GM06990 (cell line): ENCODE measurements around the gene CNTNAP5.

Source experiments
- DNase-seq: peaks from one replicate; pipeline ENCODE4 v3.0.0-alpha.2; 2011; ENCODE audit not compliant: insufficient read length; ENCODE audit errors: extremely low read depth
- H3K27me3 ChIP-seq: replicated peaks from 2 replicates; pipeline ENCODE4 v1.6.0; 2011; ENCODE audit warnings: low read length; ENCODE audit not compliant: control insufficient read depth, insufficient read depth
- H3K36me3 ChIP-seq: 2 replicates; pipeline ENCODE4 v1.5.1; 2011; ENCODE audit warnings: low read length; ENCODE audit not compliant: control insufficient read depth, insufficient read depth
- H3K4me3 ChIP-seq: replicated peaks from 2 replicates; pipeline ENCODE4 v1.5.1; 2011; ENCODE audit warnings: low read depth, mild to moderate bottlenecking, control low read depth, low read length
- TF ChIP-seq, protein P1 (sequence below): IDR thresholded peaks from 2 replicates; pipeline ENCODE4 v1.5.1; 2011; ENCODE audit warnings: low read length, control low read depth, mild to moderate bottlenecking, inconsistent platforms; ENCODE audit not compliant: insufficient read depth, poor library complexity, severe bottlenecking

Gene CNTNAP5

DNA sequence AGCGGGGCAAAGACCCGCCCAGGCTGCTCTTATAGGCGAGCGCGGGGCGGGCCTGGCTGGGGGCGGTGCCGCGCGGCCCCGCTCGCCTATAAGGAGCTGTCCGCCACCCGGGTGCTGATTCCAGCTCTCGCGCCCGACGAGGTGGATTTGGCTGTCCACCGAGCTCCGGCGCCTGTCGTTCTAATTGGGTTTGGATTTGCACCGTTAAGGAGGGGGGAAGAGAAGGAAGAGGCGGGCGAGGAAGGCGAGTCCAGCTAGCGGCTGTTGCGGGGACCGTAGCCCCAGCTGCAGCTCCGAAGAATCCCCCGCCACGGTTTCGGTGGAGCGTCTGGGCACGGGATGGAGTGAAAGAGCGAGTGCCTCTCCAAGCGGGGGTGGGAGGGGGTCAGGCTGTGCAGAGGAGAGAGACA lies at the start of gene CNTNAP5:
Gene CNTNAP5, plus strand, starts transcription at position 117 of the 410 bp plus-strand sequence. CDS start 364 bp downstream, outside the sequence.
- DNase-seq, result peak; percentile 6
- H3K4me3 ChIP-seq, result no peak within 1 kb of the TSS
- TF ChIP-seq, protein P1, sequence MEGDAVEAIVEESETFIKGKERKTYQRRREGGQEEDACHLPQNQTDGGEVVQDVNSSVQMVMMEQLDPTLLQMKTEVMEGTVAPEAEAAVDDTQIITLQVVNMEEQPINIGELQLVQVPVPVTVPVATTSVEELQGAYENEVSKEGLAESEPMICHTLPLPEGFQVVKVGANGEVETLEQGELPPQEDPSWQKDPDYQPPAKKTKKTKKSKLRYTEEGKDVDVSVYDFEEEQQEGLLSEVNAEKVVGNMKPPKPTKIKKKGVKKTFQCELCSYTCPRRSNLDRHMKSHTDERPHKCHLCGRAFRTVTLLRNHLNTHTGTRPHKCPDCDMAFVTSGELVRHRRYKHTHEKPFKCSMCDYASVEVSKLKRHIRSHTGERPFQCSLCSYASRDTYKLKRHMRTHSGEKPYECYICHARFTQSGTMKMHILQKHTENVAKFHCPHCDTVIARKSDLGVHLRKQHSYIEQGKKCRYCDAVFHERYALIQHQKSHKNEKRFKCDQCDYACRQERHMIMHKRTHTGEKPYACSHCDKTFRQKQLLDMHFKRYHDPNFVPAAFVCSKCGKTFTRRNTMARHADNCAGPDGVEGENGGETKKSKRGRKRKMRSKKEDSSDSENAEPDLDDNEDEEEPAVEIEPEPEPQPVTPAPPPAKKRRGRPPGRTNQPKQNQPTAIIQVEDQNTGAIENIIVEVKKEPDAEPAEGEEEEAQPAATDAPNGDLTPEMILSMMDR, result no peak
- H3K36me3 ChIP-seq, result no peaks in the 10 kb centered on the region
- H3K27me3 ChIP-seq, result no peaks in the 10 kb centered on the region

GRCh38 chr2:123976054-123976648 lies 48.9 kb upstream of the CNTNAP5 start:
- TF ChIP-seq, protein P1, result no peak
- DNase-seq, result no peak
- no peak overlapping the region for H3K4me3 ChIP-seq
- no peaks in the 10 kb centered on the region for H3K27me3 ChIP-seq
- H3K36me3 ChIP-seq, result no peaks in the 10 kb centered on the region

- H3K4me3 ChIP-seq, result no peak overlapping the region
- TF ChIP-seq, protein P1, result peak; percentile 37
- H3K27me3 ChIP-seq, result no peaks in the 10 kb centered on the region
- H3K36me3 ChIP-seq, result no peaks in the 10 kb centered on the region
- DNase-seq, result no peak
Observed at GRCh38 chr2:123993728-123994323, 31.3 kb upstream of the CNTNAP5 start.

- TF ChIP-seq, protein P1, result no peak
- DNase-seq, result no peak
- Histone ChIP-seq H3K27me3 (no peaks in the 10 kb centered on the region), H3K36me3 (no peaks in the 10 kb centered on the region), H3K4me3 (no peak overlapping the region)
Observed at GRCh38 chr2:123999681-124000080, 25.4 kb upstream of the CNTNAP5 start.

DNA sequence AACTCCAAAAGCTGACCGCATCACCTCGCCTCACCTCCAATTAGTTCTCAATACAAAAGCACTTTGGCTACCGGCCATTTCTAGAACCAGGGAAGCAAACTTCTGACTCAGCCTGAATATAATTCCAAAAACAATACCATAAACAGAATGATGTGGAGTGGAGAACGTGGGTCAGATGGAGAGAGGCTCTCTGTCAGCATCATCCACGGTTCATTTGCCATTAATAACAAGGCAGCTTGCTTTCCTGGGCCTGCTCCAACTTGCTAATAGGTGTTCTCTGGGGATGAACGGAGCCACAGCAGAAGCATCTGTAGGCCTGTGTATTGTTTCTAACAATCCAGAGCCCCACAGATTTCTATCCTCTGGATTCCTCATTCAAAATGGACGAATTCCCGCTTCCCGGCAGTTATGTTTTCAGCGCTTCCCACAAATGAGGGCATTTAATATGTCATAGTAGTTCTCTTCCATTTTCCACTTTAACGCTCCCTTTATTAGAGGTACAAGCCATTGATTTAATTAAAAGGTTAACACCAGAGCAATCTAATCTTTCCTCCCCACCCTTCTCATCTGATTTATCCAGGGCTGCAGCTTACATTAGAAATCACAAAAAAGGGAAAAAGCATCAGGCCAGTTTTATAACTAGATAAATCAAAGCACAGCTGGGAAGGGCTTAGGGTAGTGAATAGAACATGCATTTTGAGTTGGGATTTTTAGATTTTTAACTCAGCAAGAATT lies 23.2 kb upstream of the CNTNAP5 start:
- TF ChIP-seq, protein P1, result no peak
- DNase-seq, result no peak
- Histone ChIP-seq H3K4me3 (no peak overlapping the region), H3K36me3 (no peaks in the 10 kb centered on the region), H3K27me3 (no peaks in the 10 kb centered on the region)
